Measurements from ENCODE around the gene GNB1L.

Gene GNB1L

DNA sequence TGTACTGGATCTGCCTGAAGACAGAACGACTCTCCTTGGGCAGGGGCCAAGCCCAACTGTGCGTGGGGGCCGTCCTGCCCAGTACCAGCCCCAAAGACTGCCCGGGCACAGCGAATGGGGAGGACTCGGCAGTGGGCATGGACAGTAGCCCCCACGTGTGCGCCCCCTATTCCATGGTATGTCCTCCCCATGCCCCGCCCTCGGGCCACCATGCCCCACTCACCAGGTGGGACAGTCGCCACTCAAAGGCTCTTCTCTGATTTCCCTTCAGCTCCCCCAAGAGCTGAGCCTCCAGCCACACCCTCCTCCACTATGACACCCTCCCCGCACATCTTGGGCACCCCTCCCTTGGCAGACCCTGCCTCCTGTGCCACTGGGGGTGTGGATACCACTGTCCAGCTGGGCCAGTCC lies 43.5 kb downstream of the GNB1L start:
- DNase-seq (ENCODE audit: low read depth in 2 of 3, low spot score in 1 of 3): no peak

- DNase-seq (ENCODE audit: low read depth in 2 of 3, low spot score in 1 of 3): no peak
Observed at GRCh38 chr22:19810381-19811201, 44.1 kb downstream of the GNB1L start.

DNA sequence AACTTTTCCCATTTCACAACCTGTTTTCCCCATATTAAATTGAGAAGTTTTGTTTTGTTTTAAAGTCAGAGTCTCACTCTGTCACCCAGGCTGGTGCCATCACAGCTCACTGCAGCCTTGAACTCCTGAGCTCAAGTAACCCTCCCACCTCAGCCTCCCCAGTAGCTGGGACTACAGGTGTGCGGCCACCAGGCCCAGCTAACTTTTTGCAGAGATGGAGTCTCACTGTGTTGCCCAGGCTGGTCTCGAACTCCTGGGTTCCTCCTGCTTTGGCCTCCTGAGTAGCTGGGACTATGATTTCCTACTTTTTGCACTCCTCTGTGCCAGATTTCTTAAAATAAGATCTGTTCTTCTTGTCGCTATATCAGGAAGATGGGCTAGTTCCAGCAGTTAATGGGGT lies 44.9 kb downstream of the GNB1L start:
- no peak for DNase-seq (ENCODE audit: low read depth in 2 of 3, low spot score in 1 of 3)

- no peak for DNase-seq (ENCODE audit: low read depth in 2 of 3, low spot score in 1 of 3)
Observed at GRCh38 chr22:19808873-19809478, 45.7 kb downstream of the GNB1L start.

DNA sequence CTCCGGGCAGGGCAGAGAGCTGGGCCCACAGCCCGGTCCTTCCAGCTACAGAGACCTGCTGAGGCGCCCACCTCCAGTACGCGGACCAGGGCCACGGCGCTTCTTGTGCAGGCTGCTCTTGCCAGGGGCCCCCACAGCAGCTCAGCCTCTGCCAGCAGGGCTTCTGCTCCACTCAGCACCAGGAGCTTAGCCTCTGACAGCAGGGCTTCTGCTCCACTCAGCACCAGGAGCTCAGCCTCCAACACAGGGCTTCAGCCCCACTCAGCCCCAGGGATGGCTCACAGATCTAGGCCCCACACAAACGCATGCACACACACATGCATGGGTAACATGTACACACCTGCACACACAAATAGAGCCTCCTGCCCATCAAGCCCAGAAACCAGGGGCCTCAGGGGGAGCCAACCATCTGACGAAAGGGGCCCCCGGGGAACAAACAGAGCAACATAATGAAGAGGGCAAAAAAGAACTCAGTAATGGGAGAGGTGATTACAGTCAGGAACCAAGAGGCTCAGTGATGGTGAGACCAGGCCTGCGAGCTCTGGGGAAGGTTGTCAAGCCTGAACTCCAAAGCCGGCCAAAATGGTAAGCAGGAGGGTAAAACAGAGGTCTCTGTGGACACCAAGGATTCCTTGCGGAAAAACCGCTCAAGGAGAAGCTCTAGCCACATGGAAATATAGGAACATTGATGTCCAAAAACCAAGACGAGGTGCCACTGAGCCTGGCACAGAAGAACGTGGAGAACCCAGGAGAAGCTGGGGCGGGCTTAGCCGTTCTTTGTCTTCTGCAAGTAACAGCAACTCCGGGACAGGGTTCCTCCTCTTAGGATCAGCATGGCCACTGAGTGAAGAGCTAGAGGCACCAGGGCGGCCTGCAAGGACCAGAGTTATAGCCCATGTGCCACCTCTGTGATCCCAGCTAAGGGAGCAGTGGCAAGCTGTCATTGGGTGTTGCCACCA lies 46.5 kb downstream of the GNB1L start:
- DNase-seq (ENCODE audit: low read depth in 2 of 3, low spot score in 1 of 3): no peak

GRCh38 chr22:19807161-19807913 lies 47.3 kb downstream of the GNB1L start:
- no peak for DNase-seq (ENCODE audit: low read depth in 2 of 3, low spot score in 1 of 3)

DNA sequence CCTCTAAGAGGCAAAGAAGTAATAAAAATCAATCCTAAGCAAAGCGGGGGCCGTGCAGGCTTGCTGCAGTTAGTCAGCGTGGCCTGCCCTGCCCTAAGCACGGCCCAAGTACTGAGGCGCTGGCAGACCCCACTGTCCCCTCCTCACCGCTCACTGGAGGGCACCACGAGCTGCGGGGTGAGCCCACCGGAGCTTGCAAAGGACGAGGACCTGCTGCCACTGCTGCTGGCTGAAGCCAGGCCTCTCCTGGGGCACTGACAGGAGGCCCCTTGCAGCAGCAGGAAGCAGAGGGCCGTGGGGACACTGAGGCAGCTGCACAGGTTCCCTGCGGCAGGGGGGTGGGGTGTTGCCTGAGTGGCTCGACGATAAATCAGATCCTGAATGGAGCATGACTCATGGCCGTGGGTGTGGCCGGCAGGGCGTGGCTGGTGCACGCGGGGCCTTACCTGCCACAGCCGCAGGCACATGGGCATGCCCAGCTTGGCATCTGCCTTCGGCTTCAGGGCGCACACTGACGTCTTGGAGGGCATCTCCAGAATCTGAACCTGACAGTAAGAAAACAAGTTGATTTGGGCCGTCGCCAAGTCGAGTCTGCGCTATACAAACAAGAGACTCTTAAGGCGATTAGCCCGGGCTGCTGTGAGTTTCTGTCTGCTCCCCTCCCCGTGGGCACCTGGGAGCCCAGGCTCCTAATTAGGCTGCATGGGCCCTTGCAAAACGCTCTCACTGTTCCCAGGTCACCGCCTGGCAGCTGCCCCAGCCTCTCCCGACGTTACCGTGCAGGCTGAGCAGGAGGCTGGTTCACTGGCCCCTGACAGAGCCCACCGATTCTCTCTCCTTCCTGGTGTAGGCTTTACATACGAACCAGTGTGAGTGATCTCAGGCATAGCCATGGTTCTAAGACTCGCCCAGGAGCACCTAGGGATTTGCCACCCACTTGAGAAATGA lies 48.2 kb downstream of the GNB1L start:
- no peak for DNase-seq (ENCODE audit: low read depth in 2 of 3, low spot score in 1 of 3)

GRCh38 chr22:19805821-19806212 lies 48.9 kb downstream of the GNB1L start:
- no peak for DNase-seq (ENCODE audit: low read depth in 2 of 3, low spot score in 1 of 3)

- no peak for DNase-seq (ENCODE audit: low read depth in 2 of 3, low spot score in 1 of 3)
Observed at GRCh38 chr22:19803736-19804267, 50.9 kb downstream of the GNB1L start.

DNA sequence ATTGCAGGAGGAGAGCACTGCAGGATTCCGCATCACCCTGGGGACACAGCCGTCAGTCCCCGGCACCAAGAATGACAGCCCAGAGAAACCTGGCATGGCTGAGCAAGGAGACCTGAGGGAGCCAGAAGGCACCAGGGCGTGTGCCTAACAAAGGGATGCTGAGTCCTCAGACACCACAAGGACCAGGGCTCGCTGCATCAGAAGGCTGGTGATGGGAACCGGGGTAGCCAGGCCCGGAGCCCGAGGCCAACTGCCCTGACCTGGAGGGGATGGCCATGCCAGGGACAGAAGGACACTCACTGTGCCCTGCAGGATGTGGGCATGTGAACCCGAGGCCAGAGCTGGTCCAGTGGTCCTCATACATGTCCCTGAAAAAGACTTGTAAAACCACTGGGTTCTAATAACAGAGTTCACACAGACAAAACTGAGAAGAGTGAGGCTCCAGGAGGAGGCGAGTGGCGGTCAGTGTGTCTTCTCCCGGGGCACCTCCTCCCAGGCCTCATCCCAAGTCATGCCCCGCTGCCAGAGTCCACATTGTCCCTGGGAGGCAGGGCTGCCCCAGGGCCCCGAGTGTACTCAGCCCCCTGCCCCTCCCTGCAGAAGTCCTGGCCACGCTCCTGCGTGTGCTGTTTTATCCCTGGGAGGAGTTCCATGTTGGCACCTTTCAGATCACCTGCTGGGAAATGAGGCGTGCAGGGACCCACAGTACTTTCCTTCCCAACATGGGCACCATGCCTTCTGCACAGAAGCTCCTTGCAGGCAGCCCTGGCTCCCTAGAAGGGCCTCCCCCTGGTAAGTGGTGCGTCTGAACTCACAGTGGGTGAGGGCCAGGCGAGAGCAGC lies 51.6 kb downstream of the GNB1L start:
- DNase-seq (ENCODE audit: low read depth in 2 of 3, low spot score in 1 of 3): no peak

- no peak for DNase-seq (ENCODE audit: low read depth in 2 of 3, low spot score in 1 of 3)
Observed at GRCh38 chr22:19802001-19802893, 52.4 kb downstream of the GNB1L start.

DNA sequence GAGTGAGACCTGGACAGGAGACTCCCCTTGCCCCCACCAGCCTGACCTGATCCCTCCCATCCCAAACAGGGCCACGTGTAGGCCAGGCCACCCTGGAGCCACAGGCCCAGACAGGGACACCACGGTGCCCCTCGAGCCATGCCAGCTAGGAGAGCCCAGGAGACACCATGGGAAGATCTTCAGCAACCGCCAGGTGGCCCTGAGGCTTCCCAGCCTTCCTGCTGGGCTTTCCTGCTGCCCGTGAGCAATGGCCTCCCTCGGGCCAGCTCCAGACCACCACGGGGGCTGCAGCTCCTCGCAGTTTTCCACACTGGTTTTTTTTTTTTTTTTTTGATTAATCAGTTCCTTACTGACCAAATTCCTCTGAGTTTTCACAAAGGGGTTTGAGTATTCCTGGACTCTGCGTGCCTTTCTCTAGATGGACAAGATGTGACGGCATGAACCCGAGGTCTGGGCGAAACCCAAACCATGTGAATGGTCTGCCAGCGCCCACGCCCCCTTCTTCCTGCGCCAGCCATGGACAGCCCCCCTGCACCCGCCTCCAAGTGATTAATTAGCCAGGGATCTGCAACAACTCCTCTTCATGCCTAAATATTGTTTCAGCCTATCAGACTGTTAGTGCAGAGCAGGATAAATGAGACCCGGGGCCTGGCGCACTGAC lies 53.2 kb downstream of the GNB1L start:
- DNase-seq (ENCODE audit: low read depth in 2 of 3, low spot score in 1 of 3): no peak

- DNase-seq (ENCODE audit: low read depth in 2 of 3, low spot score in 1 of 3): no peak
Observed at GRCh38 chr22:19800761-19801244, 53.9 kb downstream of the GNB1L start.

GRCh38 chr22:19800306-19800705 lies 54.4 kb downstream of the GNB1L start:
- DNase-seq (ENCODE audit: low read depth in 2 of 3, low spot score in 1 of 3): no peak

DNA sequence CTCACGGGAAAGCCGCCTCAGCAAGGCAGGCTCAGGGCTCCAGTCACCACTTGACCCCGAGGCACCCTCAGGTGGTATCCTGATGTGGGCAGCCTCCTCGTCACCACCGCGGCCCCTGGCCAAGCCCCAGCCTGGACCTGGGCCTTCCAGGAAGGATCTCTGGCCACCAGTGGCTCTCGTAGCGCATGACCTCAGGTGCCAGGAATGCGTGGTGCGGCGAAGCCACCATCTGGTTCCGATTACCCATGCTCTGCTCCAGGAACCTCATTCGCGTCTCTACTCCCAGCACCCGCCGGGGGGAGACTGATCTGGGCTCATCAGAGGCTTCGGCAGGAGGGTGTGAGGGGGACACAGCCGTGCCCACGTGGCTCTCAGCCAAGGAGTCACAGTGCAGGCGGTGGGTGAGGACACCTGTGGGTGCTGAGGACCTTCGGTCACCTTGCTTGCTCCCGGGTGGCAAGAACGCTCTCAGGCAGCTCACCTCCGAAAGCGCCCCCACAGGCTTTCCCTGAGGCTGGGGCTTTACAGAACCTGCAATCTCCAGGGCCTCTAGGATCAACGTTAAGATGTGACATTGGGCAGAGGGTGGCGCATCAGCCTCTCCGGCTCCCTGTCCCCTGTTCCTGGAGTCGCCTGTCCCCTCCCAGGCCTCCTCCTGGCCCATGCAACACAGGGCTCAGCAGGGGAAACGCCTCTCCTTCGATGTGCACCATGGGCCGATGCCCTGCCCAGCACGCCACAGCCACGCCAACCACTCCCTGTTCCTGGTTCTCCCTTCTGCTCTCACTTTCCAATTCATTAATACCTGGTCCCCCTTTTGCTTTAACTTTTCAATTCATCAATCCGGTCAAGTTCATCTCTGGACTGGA lies 55.1 kb downstream of the GNB1L start:
- DNase-seq (ENCODE audit: low read depth in 2 of 3, low spot score in 1 of 3): no peak

DNA sequence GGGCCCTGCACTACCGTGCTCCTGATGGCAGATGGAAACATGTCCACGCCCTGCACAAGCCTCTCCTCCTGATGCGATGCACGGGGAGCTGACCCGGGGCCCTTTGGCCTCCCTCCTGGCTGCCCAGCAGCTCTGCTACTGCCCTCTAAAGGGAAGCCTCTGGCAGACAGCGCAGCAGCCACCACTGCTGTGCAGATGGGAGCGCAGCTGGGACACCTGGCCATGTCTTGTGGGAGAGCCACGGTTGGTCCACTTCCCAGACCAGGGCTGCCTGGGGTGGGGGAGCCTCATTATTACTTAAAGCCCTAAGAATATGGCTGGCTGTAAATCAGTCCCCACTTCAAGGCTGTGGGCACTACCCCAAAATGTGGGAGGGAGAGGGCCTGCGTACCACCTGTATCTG lies 55.8 kb downstream of the GNB1L start:
- no peak for DNase-seq (ENCODE audit: low read depth in 2 of 3, low spot score in 1 of 3)
